Prostate gland (tissue), 2 donors: ENCODE results near the gene TMEM45B. TPM values are rescaled to one million over a fixed set of nuclear protein-coding genes. Genes with fewer than 3 reads are reported as not detected.
"Not testable (repeated sequence)": the region's sequence is repeated elsewhere in the genome, so short reads cannot be mapped to it uniquely, and the experiment has no call there.

Source experiments
- DNase-seq: peaks from one replicate; pipeline ENCODE4 v3.0.0-alpha.2; 2019; ENCODE audit warnings: low spot score
- H3K27ac ChIP-seq, 2 donors: fragments of 200-600 bp; sonication (generic); 2 replicates each; pipeline ENCODE4 v1.5.1; 2017 to 2019
- H3K27me3 ChIP-seq: fragments of 200-600 bp; sonication (generic); replicated peaks from 2 replicates; pipeline ENCODE4 v1.5.1; 2019; ENCODE audit not compliant: insufficient read depth
- H3K36me3 ChIP-seq, 2 donors: fragments of 200-600 bp; sonication (generic); 1 replicate in 1 of 2; 2 replicates in 1 of 2; pipeline versions ENCODE4 v1.5.1 to v1.8.1; 2017 to 2019
- H3K4me1 ChIP-seq: fragments of 200-600 bp; sonication (generic); replicated peaks from 2 replicates; pipeline ENCODE4 v1.5.1; 2019
- H3K4me3 ChIP-seq, 2 donors: fragments of 200-600 bp; sonication (generic); 2 replicates each; pipeline ENCODE4 v1.5.1; 2017 to 2019
- H3K9me3 ChIP-seq: fragments of 200-600 bp; sonication (generic); 2 replicates; pipeline ENCODE4 v1.5.1; 2017
- POLR2A ChIP-seq: fragments of 450-650 bp; IDR thresholded peaks from one replicate; pipeline ENCODE4 v1.6.1; 2016; ENCODE audit warnings: antibody characterized with exemption, mild to moderate bottlenecking
- POLR2AphosphoS5 ChIP-seq: sonication (generic); formaldehyde crosslinking; IDR thresholded peaks from one replicate; pipeline ENCODE4 v1.6.1; 2017; ENCODE audit warnings: antibody characterized with exemption
- WGBS: methylation state at CpG from one replicate; pipeline ENCODE4 v1.1.5; 2018; 5-methylcytosine and 5-hydroxymethylcytosine counted together
- intact Hi-C: fragments of 100-400 bp; cut with DNase I; formaldehyde crosslinking; loops from one replicate; pipeline ENCODE4 v1.14.2; 2022
- total RNA-seq, 2 donors: library from RNA; depleted of rRNA; stranded (reverse); fragments of >200 nt; gene quantifications; one replicate each; pipeline ENCODE4 v1.1.0, GENCODE V29; 2016
- TF ChIP-seq, protein P1 (sequence below), 4 experiments: fragments of 200-600 bp in 2 of 4; fragments of 450-650 bp in 2 of 4; sonication (generic) in 2 of 4; IDR thresholded peaks; 1 replicate in 3 of 4; 2 replicates in 1 of 4; pipeline ENCODE4 v1.5.1; 2016 to 2019; ENCODE audit warnings: antibody characterized with exemption in 4 of 4, mild to moderate bottlenecking in 2 of 4, moderate library complexity in 2 of 4

The TMEM45B gene
- total RNA-seq, 2 donors from 2014 or later: 5.2 to 11.0 TPM

GRCh38 chr11:129825380-129825779, 9.7 kb downstream of the TMEM45B start:
- Histone ChIP-seq H3K4me3 (no peak overlapping the region), H3K4me1 (no peaks in the 10 kb centered on the region), H3K36me3 (no peaks in the 10 kb centered on the region), H3K27ac (no peak overlapping the region), H3K27me3 (peaks cover 2% of the 10 kb centered on the region), H3K9me3 (no peaks in the 10 kb centered on the region)
- no peak for DNase-seq
- WGBS: 90% methylated on average over 4 of the region's 4 CpGs
- intact Hi-C loops: no loop called here
- TF ChIP-seq POLR2A (no peak), POLR2AphosphoS5 (no peak)
- TF ChIP-seq, protein P1, sequence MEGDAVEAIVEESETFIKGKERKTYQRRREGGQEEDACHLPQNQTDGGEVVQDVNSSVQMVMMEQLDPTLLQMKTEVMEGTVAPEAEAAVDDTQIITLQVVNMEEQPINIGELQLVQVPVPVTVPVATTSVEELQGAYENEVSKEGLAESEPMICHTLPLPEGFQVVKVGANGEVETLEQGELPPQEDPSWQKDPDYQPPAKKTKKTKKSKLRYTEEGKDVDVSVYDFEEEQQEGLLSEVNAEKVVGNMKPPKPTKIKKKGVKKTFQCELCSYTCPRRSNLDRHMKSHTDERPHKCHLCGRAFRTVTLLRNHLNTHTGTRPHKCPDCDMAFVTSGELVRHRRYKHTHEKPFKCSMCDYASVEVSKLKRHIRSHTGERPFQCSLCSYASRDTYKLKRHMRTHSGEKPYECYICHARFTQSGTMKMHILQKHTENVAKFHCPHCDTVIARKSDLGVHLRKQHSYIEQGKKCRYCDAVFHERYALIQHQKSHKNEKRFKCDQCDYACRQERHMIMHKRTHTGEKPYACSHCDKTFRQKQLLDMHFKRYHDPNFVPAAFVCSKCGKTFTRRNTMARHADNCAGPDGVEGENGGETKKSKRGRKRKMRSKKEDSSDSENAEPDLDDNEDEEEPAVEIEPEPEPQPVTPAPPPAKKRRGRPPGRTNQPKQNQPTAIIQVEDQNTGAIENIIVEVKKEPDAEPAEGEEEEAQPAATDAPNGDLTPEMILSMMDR (IDR thresholded peaks at IDR 0.05): no peak

DNA sequence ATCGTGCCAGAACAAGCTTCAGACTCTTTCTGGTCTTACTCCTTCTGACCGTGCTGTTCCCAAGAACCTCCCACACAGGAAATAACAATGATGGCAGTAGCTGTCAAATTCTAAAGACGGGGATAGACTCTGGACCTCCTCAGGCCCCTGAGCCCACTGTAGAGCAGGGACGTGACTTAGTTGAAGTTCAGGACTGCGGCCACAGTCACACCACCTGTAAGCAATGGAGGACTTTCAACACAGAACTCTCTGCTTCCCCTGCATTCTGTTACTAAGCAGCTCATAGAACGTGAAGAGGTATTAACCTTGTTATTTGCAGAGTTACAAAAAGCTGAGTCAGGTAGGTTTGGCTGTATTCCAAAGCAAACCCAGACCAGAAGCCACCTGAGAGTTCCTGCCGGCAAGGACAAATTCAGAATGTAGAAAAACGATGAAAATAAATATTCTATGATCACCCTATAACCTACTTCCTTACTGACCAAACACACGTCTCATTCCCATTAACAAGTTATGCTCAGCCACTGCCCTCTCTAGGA, 12.7 kb downstream of the TMEM45B start:
- Histone ChIP-seq H3K4me1 (no peaks in the 10 kb centered on the region), H3K9me3 (no peaks in the 10 kb centered on the region), H3K36me3 (no peaks in the 10 kb centered on the region), H3K4me3 (no peak overlapping the region), H3K27me3 (no peaks in the 10 kb centered on the region), H3K27ac (peak overlapping the region; percentile 41 to 45)
- intact Hi-C loops: no loop called here
- DNase-seq: peak; percentile 52
- no peak for TF ChIP-seq POLR2A
- TF ChIP-seq POLR2AphosphoS5: peak; percentile 55
- TF ChIP-seq, protein P1 (IDR thresholded peaks at IDR 0.05): no peak
- 22% methylated on average over 9 of the region's 9 CpGs for WGBS

DNA sequence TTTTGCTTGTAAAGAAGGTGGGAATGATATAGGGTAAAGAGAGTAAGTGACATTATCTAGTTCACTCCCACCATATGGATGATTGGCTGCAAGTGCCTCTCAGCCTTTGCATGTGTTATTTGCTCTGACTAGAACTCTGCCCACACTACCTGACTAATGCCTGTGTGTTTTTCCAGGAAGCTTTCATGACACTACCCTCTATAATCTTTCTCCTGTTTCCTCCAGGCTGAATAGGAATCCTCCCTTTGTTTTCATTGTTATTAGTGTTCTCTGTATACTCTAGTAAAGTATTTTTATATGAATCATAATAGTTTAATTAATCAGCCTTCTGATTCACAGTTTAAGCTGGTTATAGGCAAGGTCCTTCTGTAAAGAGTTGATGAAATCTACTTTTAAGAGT, 13.8 kb downstream of the TMEM45B start:
- H3K27me3 ChIP-seq, H3K4me1 ChIP-seq, H3K9me3 ChIP-seq, H3K36me3 ChIP-seq, DNase-seq, H3K27ac ChIP-seq, H3K4me3 ChIP-seq, intact Hi-C loops: not testable (repeated sequence)

DNA sequence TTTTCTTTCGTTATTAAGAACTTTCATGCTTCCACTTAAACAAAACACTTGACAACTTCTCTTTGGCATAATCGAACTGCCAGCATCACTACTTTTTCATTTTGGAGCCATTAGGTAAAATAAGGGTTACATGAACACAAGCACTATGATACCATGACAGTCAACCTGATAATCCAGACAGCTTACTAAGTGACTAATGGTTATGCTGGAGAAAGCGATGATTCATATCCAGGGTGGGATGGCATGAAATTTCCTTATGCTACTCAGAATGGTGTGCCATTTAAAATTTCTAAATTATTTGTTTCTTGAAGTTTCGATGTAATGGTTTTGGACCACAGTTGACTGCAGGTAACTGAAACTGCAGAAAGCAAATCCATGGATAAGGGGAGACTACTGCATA, 15.6 kb downstream of the TMEM45B start:
- H3K36me3 ChIP-seq, H3K4me3 ChIP-seq, H3K4me1 ChIP-seq, intact Hi-C loops, DNase-seq, H3K9me3 ChIP-seq, H3K27me3 ChIP-seq, H3K27ac ChIP-seq: not testable (repeated sequence)
- WGBS: 91% methylated on average over 4 of the region's 4 CpGs

- H3K4me1 ChIP-seq, DNase-seq, intact Hi-C loops, H3K27ac ChIP-seq, H3K36me3 ChIP-seq, H3K4me3 ChIP-seq, H3K27me3 ChIP-seq, H3K9me3 ChIP-seq: not testable (repeated sequence)
- 85% methylated on average over 6 of the region's 6 CpGs for WGBS
Measured at GRCh38 chr11:129833260-129833659, 17.6 kb downstream of the TMEM45B start.

DNA sequence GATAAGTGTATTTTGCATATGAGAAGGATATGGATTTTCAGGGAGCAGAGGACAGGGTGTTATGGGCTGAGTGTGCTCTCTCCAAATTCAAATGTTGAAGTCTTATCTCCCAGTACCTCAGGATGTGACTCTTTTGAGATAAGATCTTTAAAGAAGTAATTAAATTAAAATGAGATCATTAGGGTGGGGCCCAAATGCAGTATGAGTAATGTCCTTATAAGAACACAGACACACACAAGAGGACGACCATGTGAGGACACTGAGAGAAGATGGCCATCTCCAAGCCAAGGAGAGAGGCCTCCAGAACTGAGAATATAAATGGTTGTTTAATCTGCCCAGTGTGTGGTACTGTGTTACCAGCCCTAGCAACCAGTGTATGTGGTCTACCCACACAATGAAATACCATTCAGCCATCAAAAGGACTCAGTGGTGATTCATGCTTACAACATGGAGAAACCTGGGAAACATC, 20.8 kb downstream of the TMEM45B start:
- 40% methylated on average over 1 of the region's 1 CpG for WGBS

DNA sequence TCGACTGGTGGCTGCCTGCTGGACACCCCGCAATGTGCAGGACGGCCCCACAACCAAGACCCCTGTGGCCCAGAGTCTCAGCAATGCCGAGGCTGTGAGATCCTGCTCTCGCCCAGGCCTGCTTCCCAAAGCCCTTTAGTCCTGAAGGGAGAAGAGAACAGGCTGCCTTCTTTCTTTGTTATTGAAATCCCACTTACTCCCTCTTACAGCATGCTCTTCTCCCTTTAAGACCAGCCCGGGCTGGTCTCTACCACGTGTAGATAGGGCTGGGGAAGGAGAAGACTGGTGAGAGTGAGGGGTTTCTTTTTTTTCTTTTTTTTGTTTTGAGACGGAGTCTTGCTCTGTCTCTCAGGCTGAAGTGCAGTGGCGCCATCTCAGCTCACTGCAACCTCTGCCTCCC, 21.3 kb downstream of the TMEM45B start:
- intact Hi-C loops: no loop called here
- Histone ChIP-seq H3K4me1 (no peaks in the 10 kb centered on the region), H3K4me3 (no peak overlapping the region), H3K9me3 (no peaks in the 10 kb centered on the region), H3K36me3 (no peaks in the 10 kb centered on the region), H3K27ac (no peak overlapping the region), H3K27me3 (no peaks in the 10 kb centered on the region)
- no peak for DNase-seq
- TF ChIP-seq POLR2AphosphoS5: no peak
- TF ChIP-seq, protein P1 (IDR thresholded peaks at IDR 0.05): no peak
- no peak for TF ChIP-seq POLR2A
- 89% methylated on average over 9 of the region's 9 CpGs for WGBS

More for the DNA sequence above, 20.8 kb downstream of the TMEM45B start:
- H3K4me1 ChIP-seq, intact Hi-C loops, H3K27ac ChIP-seq, H3K36me3 ChIP-seq, DNase-seq, H3K9me3 ChIP-seq, H3K27me3 ChIP-seq, H3K4me3 ChIP-seq: not testable (repeated sequence)
